Fibroblast of mammary gland (primary cell): ENCODE measurements around the gene USP6.
A peak's percentile ranks its signal among the peaks of the same experiment; 100 is the strongest.
"Not testable (repeated sequence)": the region's sequence is repeated elsewhere in the genome, so short reads cannot be mapped to it uniquely, and the experiment has no call there.

Source experiments
- DNase-seq: peaks from one replicate; pipeline ENCODE4 v3.0.0-alpha.2; 2010; ENCODE audit warnings: low read depth
- H3K4me3 ChIP-seq: 2 replicates; pipeline ENCODE4 v1.5.1; 2011; ENCODE audit warnings: low read depth, mild to moderate bottlenecking, low read length, moderate library complexity; ENCODE audit not compliant: control insufficient read depth
- CTCF ChIP-seq: conservative IDR thresholded peaks from 2 replicates; pipeline ENCODE4 v1.5.1; 2011; ENCODE audit warnings: low read depth, low read length, inconsistent platforms; ENCODE audit not compliant: control insufficient read depth, insufficient read depth

USP6 gene

DNA sequence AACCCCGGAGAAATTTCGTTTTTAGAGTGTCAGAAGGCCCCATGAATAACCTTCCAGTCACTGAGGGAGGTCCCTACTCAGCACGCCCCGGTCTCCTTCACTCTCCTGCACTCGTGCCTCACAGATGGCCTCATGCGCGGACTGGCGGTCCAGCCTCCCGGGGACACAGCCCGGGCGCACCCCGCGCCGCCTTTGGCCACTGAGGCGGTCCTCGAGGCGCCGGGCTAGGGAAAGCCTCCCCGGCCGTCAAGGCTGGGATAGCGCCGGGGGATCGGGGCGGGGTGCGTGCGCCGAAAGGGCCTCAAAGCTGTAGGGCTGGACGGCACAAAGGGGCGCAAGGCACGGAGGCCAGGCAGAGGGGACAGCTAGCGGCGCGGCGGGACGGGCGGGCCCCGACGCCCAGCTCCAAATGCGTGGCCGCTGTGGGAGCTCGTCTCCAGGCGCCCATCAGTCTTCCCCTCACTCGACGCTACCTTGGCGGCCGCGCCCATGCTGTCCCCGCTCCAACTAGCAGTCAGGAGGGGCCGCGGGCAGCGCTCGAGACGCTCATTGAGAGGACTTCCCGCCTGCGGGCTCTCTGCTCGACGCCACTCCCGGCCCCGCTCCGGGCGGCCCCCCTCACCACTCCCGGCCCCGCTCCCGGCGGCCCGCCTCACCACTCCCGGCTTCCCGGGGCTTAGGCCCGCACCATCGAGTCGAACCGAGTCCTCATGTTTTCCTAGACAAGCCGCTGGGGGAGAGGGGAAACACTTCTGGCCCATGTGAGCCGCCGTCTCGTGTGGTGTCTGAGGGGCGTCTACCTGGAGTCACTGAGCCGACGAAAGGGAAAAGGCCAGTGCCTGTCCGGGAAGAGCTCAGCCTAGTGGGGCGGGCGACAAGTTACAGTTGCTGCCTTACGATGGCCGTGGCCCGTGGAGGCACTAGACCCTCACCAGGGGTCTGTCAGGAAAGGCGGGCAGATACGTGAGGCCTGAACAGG is at the start of gene USP6:
TSS of gene USP6 (plus strand) at position 360 of the 979 bp plus-strand sequence. CDS start 14,336 bp downstream, outside the sequence.
- no peak for TF ChIP-seq CTCF
- H3K4me3 ChIP-seq: no peak within 1 kb of the TSS
- no peak for DNase-seq

DNA sequence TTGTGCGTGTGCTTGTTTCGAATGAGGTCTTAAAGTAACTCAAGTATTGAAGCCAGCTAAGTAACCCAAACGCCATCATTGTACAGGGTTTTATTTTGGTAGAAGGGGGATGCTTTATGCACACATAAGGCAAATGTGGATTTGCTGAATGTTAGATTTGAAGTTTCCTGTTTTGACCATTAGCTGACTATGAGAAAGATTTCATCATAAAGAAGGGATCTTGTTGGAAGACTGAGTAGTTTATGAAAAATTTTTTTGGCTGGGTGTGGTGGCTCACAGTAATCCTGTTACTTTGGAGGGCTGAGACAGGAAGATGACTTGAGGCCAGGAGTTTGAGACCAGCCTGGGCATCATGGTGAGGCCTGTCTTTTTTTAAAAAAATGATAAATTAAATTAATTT is 47.6 kb upstream of the USP6 start:
- DNase-seq: no peak
- no peak overlapping the region for H3K4me3 ChIP-seq
- TF ChIP-seq CTCF: no peak

- H3K4me3 ChIP-seq: no peak overlapping the region
- no peak for DNase-seq
- no peak for TF ChIP-seq CTCF
These were observed 46.1 kb upstream of the USP6 start for GRCh38 chr17:5069724-5070123.

DNA sequence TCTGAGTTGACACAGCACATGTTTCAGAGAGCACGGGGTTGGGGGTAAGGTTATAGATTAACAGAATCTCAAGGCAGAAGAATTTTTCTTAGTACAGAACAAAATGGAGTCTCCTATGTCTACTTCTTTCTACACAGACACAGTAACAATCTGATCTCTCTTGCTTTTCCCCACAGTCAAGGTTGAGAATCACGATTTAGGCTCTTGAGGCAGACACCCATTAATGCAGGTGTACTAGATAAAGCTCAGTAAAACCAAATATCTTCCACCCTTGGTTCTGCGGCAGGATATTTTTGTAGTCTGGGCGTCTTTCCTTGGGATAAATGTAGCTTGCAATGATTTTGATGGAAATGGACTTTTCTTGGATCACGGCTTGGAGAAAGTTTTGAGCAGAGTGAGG is 40.4 kb upstream of the USP6 start:
- not testable (repeated sequence) for H3K4me3 ChIP-seq, DNase-seq

DNA sequence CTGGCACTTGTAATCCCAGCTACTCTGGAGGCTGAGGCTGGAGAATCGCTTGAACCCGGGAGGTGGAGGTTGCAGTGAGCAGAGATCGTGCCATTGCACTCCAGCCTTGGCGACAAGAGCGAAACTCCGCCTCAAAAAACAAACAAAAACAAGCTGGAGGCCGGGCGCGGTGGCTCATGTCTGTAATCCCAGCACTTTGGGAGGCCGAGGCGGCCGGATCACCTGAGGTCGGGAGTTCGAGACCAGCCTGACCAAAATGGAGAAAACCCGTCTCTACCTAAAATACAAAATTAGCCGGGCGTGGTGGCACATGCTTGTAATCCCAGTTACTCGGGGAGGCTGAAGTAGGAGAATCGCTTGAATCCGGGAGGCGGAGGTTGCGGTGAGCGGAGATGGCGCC is 38.6 kb upstream of the USP6 start:
- not testable (repeated sequence) for H3K4me3 ChIP-seq, DNase-seq

- H3K4me3 ChIP-seq: peak overlapping the region; percentile 62
- no peak for TF ChIP-seq CTCF
- no peak for DNase-seq
These were observed 38.1 kb upstream of the USP6 start for GRCh38 chr17:5077781-5078105.

GRCh38 chr17:5078106-5079028 is 37.5 kb upstream of the USP6 start, which contains the start of gene ZFP3:
Gene ZFP3, plus strand, starts transcription at chr17:5078467. Its CDS starts 13,038 bp downstream, at chr17:5091505.
- peak; percentile 80 for DNase-seq
- peak within 1 kb of the TSS; percentile 62 for H3K4me3 ChIP-seq
- TF ChIP-seq CTCF: no peak
